ENCODE data around the gene OR6V1. TPM values are rescaled to one million over a fixed set of nuclear protein-coding genes. Genes with fewer than 3 reads are reported as not detected.

OR6V1 gene
- total and polyA plus RNA-seq, 2 donors (not counting 1 experiment from before 2014, with no cell fraction given) = not detected

DNA sequence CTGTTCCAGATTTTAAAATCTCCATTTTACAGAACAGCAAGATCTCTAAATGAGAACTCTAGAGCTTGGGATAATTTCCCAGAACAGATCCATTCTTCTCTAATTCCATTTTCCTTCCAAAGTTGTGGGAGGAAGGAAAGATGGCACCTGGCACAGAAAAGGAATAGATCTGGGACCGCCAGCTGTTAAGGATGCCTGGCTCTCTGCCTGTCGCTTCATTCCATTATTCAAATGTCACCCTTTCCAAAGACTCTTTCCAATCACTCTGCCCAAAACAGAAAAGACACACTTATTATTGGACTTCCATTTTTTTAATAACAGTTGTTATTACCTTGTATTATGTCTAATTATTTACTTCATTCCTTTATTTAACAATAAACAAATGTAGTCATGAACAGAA is 24.5 kb upstream of the OR6V1 start:
- Histone ChIP-seq H3K79me2 (ENCODE audit: control insufficient read depth, insufficient read depth, low read length) (no peaks in the 10 kb centered on the region), H3K9ac (ENCODE audit: low read length) (no peak overlapping the region), H3K4me3 (ENCODE audit: control extremely low read depth in 1 of 5, extremely low read depth in 1 of 5, insufficient read depth in 1 of 5, low read depth in 2 of 5, low read length in 4 of 5) (no peak overlapping the region), H3K4me2 (replicated peaks; ENCODE audit: low read depth, low read length, poor library complexity, severe bottlenecking) (no peak overlapping the region), H3K4me1 (ENCODE audit: control insufficient read depth in 2 of 2, insufficient read depth in 2 of 2, low read length in 2 of 2) (peaks cover 0 to 5% of the 10 kb centered on the region in 2 donors), H3K36me3 (replicated peaks in 1 of 2; ENCODE audit: control extremely low read depth in 1 of 2, control insufficient read depth in 1 of 2, extremely low read depth in 1 of 2, insufficient read depth in 2 of 2, low read length in 1 of 2) (no peaks in the 10 kb centered on the region), H4K20me1 (ENCODE audit: control insufficient read depth, insufficient read depth, low read length, poor library complexity, severe bottlenecking) (no peaks in the 10 kb centered on the region), H3K27ac (ENCODE audit: low read length in 2 of 2) (no peak overlapping the region), H2AFZ (ENCODE audit: insufficient read depth, low read depth, low read length, poor library complexity, severe bottlenecking) (no peak overlapping the region), H3K9me3 (ENCODE audit: control extremely low read depth in 1 of 3, control insufficient read depth in 2 of 3, insufficient read depth in 1 of 3, low read length in 2 of 3) (no peaks in the 10 kb centered on the region), H3K27me3 (replicated peaks in 1 of 4; ENCODE audit: control extremely low read depth in 1 of 4, control insufficient read depth in 3 of 4, insufficient read depth in 4 of 4, low read length in 3 of 4) (no peaks in the 10 kb centered on the region)
- ChIA-PET CTCF (interaction anchor here (0.9 to 1.2 kb wide), 2 partner anchors 11 to 188 kb away, joined by 3 read pairs; no protein-coding TSS in a partner anchor), POLR2A (no interaction called here)
- H3K27ac Mint-ChIP-seq = no peak overlapping the region
- H3K27me3 Mint-ChIP-seq = no peaks in the 10 kb centered on the region
- intact Hi-C loops (cut with micrococcal nuclease) = no loop called here
- H3K4me1 Mint-ChIP-seq = peaks cover 4% of the 10 kb centered on the region
- ATAC-seq (ENCODE audit: low read depth) (no peak), DNase-seq (no peak)
- WGBS (ENCODE audit: insufficient coverage) = no CpG with 5 or more reads among the region's 2 CpGs
- no peak overlapping the region for H3K4me3 Mint-ChIP-seq
- no peaks in the 10 kb centered on the region for H3K9me3 Mint-ChIP-seq (ENCODE audit: insufficient read depth)
- TF ChIP-seq, protein P1, sequence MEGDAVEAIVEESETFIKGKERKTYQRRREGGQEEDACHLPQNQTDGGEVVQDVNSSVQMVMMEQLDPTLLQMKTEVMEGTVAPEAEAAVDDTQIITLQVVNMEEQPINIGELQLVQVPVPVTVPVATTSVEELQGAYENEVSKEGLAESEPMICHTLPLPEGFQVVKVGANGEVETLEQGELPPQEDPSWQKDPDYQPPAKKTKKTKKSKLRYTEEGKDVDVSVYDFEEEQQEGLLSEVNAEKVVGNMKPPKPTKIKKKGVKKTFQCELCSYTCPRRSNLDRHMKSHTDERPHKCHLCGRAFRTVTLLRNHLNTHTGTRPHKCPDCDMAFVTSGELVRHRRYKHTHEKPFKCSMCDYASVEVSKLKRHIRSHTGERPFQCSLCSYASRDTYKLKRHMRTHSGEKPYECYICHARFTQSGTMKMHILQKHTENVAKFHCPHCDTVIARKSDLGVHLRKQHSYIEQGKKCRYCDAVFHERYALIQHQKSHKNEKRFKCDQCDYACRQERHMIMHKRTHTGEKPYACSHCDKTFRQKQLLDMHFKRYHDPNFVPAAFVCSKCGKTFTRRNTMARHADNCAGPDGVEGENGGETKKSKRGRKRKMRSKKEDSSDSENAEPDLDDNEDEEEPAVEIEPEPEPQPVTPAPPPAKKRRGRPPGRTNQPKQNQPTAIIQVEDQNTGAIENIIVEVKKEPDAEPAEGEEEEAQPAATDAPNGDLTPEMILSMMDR (IDR thresholded peaks at IDR 0.05) = no peak
- no peak for TF ChIP-seq EZH2 (IDR thresholded peaks at IDR 0.05; ENCODE audit: borderline replicate concordance, insufficient read depth, low read depth, low read length, poor library complexity, severe bottlenecking)

- WGBS (ENCODE audit: insufficient coverage) = 85% methylated on average over 5 of the region's 5 CpGs
- intact Hi-C loops (cut with micrococcal nuclease) = no loop called here
- Histone ChIP-seq H3K27me3 (replicated peaks in 1 of 4; ENCODE audit: control extremely low read depth in 1 of 4, control insufficient read depth in 3 of 4, insufficient read depth in 4 of 4, low read length in 3 of 4) (no peaks in the 10 kb centered on the region), H3K79me2 (ENCODE audit: control insufficient read depth, insufficient read depth, low read length) (no peaks in the 10 kb centered on the region), H3K4me3 (ENCODE audit: control extremely low read depth in 1 of 5, extremely low read depth in 1 of 5, insufficient read depth in 1 of 5, low read depth in 2 of 5, low read length in 4 of 5) (no peak overlapping the region), H3K9ac (ENCODE audit: low read length) (no peak overlapping the region), H3K27ac (ENCODE audit: low read length in 2 of 2) (no peak overlapping the region), H3K4me2 (replicated peaks; ENCODE audit: low read depth, low read length, poor library complexity, severe bottlenecking) (no peak overlapping the region), H2AFZ (ENCODE audit: insufficient read depth, low read depth, low read length, poor library complexity, severe bottlenecking) (no peak overlapping the region), H3K9me3 (ENCODE audit: control extremely low read depth in 1 of 3, control insufficient read depth in 2 of 3, insufficient read depth in 1 of 3, low read length in 2 of 3) (peaks cover 0 to 3% (median 0%) of the 10 kb centered on the region in 3 donors), H4K20me1 (ENCODE audit: control insufficient read depth, insufficient read depth, low read length, poor library complexity, severe bottlenecking) (no peaks in the 10 kb centered on the region), H3K4me1 (ENCODE audit: control insufficient read depth in 2 of 2, insufficient read depth in 2 of 2, low read length in 2 of 2) (no peaks in the 10 kb centered on the region), H3K36me3 (replicated peaks in 1 of 2; ENCODE audit: control extremely low read depth in 1 of 2, control insufficient read depth in 1 of 2, extremely low read depth in 1 of 2, insufficient read depth in 2 of 2, low read length in 1 of 2) (no peaks in the 10 kb centered on the region)
- ATAC-seq (ENCODE audit: low read depth) (no peak), DNase-seq (no peak)
- ChIA-PET CTCF (no interaction called here), POLR2A (no interaction called here)
- no peaks in the 10 kb centered on the region for H3K27me3 Mint-ChIP-seq
- TF ChIP-seq, protein P1 (IDR thresholded peaks at IDR 0.05) = no peak
- TF ChIP-seq EZH2 (IDR thresholded peaks at IDR 0.05; ENCODE audit: borderline replicate concordance, insufficient read depth, low read depth, low read length, poor library complexity, severe bottlenecking) = no peak
- peaks cover 10% of the 10 kb centered on the region for H3K4me1 Mint-ChIP-seq
- H3K27ac Mint-ChIP-seq = no peak overlapping the region
- no peak overlapping the region for H3K4me3 Mint-ChIP-seq
- H3K9me3 Mint-ChIP-seq (ENCODE audit: insufficient read depth) = peaks cover 6% of the 10 kb centered on the region
These were observed 13.5 kb upstream of the OR6V1 start for GRCh38 chr7:143038635-143039034.

Measured in B cell (primary cell).